Breast epithelium (tissue), 4 donors: Measurements from ENCODE around the gene GTF3A. TPM values are rescaled to one million over a fixed set of nuclear protein-coding genes. Genes with fewer than 3 reads are reported as not detected.

ENCODE experiments used
- DNase-seq, 2 donors: peaks; one replicate each; pipeline ENCODE4 v3.0.0-alpha.2; 2019; ENCODE audit warnings: low spot score in 2 of 2
- H3K27ac ChIP-seq, 2 donors: fragments of 200-600 bp; sonication (generic) in 1 of 2; one replicate each; pipeline ENCODE4 v1.5.1; 2016 to 2019; ENCODE audit warnings: mild to moderate bottlenecking in 1 of 2
- H3K27me3 ChIP-seq, 2 donors: fragments of 200-600 bp; sonication (generic) in 1 of 2; one replicate each; pipeline versions ENCODE4 v1.5.1 to v1.6.0; 2017 to 2019; ENCODE audit warnings: control low read depth in 1 of 2, mild to moderate bottlenecking in 1 of 2
- H3K36me3 ChIP-seq: fragments of 200-600 bp; one replicate; pipeline ENCODE4 v1.5.1; 2019
- H3K4me1 ChIP-seq, 2 donors: fragments of 200-600 bp; sonication (generic); one replicate each; pipeline ENCODE4 v1.5.1; 2016 to 2019; ENCODE audit warnings: control low read depth in 1 of 2
- H3K4me3 ChIP-seq, 3 donors: fragments of 200-600 bp; sonication (generic); 1 replicate in 2 of 3; 2 replicates in 1 of 3; pipeline ENCODE4 v1.5.1; 2016 to 2019; ENCODE audit warnings: mild to moderate bottlenecking in 3 of 3, moderate library complexity in 2 of 3
- H3K9me3 ChIP-seq, 2 donors: fragments of 200-600 bp; sonication (generic) in 1 of 2; one replicate each; pipeline ENCODE4 v1.5.1; 2016 to 2019; ENCODE audit warnings: control low read depth in 1 of 2
- POLR2A ChIP-seq: fragments of 450-650 bp; IDR thresholded peaks from one replicate; pipeline ENCODE4 v1.6.1; 2016; ENCODE audit warnings: antibody characterized with exemption, mild to moderate bottlenecking, moderate library complexity
- POLR2AphosphoS5 ChIP-seq, 3 donors: sonication (generic); formaldehyde crosslinking; IDR thresholded peaks; one replicate each; pipeline ENCODE4 v1.6.1; 2017; ENCODE audit warnings: antibody characterized with exemption in 3 of 3
- intact Hi-C: fragments of 100-400 bp; cut with DNase I; formaldehyde crosslinking; loops from one replicate; pipeline ENCODE4 v1.15.1; 2023; ENCODE audit warnings: low total_unique reads
- total RNA-seq, 3 donors: library from RNA; depleted of rRNA; stranded (reverse); fragments of >200 nt; gene quantifications; one replicate each; pipeline ENCODE4 v1.1.0, GENCODE V29; 2016
- TF ChIP-seq, protein P1 (sequence below), 3 donors: fragments of 450-650 bp; IDR thresholded peaks; one replicate each; pipeline ENCODE4 v1.5.1; 2016 to 2017; ENCODE audit warnings: antibody characterized with exemption in 3 of 3, mild to moderate bottlenecking in 3 of 3, moderate library complexity in 3 of 3

The GTF3A gene
- total RNA-seq, 3 donors from 2014 or later = 124 to 186 (median 175) TPM

GRCh38 chr13:27466513-27466912, 42.1 kb downstream of the GTF3A start:
- no peak for DNase-seq
- H3K27me3 ChIP-seq = no peaks in the 10 kb centered on the region
- intact Hi-C loops = no loop called here
- no peaks in the 10 kb centered on the region for H3K36me3 ChIP-seq
- no peak overlapping the region for H3K4me3 ChIP-seq
- TF ChIP-seq, protein P1, sequence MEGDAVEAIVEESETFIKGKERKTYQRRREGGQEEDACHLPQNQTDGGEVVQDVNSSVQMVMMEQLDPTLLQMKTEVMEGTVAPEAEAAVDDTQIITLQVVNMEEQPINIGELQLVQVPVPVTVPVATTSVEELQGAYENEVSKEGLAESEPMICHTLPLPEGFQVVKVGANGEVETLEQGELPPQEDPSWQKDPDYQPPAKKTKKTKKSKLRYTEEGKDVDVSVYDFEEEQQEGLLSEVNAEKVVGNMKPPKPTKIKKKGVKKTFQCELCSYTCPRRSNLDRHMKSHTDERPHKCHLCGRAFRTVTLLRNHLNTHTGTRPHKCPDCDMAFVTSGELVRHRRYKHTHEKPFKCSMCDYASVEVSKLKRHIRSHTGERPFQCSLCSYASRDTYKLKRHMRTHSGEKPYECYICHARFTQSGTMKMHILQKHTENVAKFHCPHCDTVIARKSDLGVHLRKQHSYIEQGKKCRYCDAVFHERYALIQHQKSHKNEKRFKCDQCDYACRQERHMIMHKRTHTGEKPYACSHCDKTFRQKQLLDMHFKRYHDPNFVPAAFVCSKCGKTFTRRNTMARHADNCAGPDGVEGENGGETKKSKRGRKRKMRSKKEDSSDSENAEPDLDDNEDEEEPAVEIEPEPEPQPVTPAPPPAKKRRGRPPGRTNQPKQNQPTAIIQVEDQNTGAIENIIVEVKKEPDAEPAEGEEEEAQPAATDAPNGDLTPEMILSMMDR (IDR thresholded peaks at IDR 0.05) = no peak
- TF ChIP-seq POLR2A (no peak), POLR2AphosphoS5 (IDR thresholded peaks at IDR 0.05) (no peak)
- no peaks in the 10 kb centered on the region for H3K9me3 ChIP-seq
- H3K27ac ChIP-seq = no peak overlapping the region
- peaks cover 0 to 3% of the 10 kb centered on the region in 2 donors for H3K4me1 ChIP-seq

DNA sequence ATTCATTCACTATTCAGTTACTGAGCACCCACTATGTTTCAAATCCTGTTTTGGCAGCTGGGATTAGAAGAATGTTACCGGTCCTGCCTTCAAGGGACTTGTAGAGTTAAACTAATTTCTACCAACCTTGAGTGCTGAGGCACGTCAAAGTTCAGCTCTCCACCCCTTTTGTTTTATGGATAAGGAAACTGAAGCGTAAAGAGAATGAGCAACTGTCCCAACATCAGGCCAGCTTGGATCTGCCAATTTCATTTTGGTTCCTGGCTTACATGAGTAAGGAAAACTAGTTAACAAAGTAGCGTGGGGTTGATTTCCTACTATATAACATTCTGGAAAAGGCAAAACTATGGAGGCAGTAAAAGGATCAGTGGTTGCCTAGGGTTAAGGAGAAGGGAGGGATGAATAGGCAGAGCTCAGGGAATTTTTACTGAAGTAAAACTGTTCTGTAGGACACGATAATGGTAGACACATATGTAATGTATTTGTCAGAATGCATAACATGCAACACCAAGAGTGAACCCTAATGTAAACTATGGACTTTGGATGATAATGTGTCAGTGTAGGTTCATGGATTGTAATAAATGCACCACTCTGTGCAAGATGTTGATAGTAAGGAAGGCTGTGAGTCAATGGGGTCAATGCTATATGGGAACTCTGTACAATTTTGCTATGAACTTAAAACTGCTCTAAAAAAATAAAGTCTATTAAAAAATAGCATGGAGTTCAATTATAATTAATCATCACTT, 45.8 kb downstream of the GTF3A start:
- intact Hi-C loops = no loop called here
- Histone ChIP-seq H3K9me3 (no peaks in the 10 kb centered on the region), H3K27me3 (no peaks in the 10 kb centered on the region), H3K36me3 (no peaks in the 10 kb centered on the region), H3K4me3 (no peak overlapping the region), H3K27ac (no peak overlapping the region), H3K4me1 (peaks cover 0 to 3% of the 10 kb centered on the region in 2 donors)
- DNase-seq = no peak
- no peak for TF ChIP-seq POLR2AphosphoS5 (IDR thresholded peaks at IDR 0.05)
- TF ChIP-seq, protein P1 (IDR thresholded peaks at IDR 0.05) = no peak
- TF ChIP-seq POLR2A = no peak

GRCh38 chr13:27472441-27472840, 48.0 kb downstream of the GTF3A start:
- H3K4me3 ChIP-seq = no peak overlapping the region
- no peak for DNase-seq
- intact Hi-C loops = no loop called here
- H3K4me1 ChIP-seq = no peaks in the 10 kb centered on the region
- no peak overlapping the region for H3K27ac ChIP-seq
- H3K27me3 ChIP-seq = no peaks in the 10 kb centered on the region
- H3K36me3 ChIP-seq = no peaks in the 10 kb centered on the region
- TF ChIP-seq POLR2AphosphoS5 (IDR thresholded peaks at IDR 0.05) (no peak), POLR2A (no peak)
- TF ChIP-seq, protein P1 (IDR thresholded peaks at IDR 0.05) = no peak
- no peaks in the 10 kb centered on the region for H3K9me3 ChIP-seq

DNA sequence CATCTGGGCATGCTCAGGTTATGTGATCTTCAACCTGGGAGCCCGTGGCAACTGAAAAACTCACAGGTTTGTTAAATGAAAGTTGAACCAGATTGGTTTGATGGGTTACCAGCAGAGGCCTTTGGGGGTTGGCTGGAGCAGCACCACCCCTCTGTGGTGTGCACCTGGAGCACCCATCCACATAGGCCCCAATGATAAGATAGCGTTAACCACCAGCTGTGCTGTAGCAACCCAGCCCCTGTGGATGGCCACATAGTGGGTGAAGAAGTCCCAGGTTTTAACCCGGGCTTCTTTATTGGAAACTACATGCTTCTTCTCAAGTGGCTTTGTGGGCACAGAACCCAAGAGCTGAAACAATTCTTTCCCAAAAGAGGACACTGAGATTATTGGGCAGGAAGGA, 48.5 kb downstream of the GTF3A start:
- Histone ChIP-seq H3K27me3 (no peaks in the 10 kb centered on the region), H3K36me3 (no peaks in the 10 kb centered on the region), H3K4me1 (no peaks in the 10 kb centered on the region), H3K9me3 (no peaks in the 10 kb centered on the region), H3K27ac (no peak overlapping the region), H3K4me3 (no peak overlapping the region)
- intact Hi-C loops = no loop called here
- TF ChIP-seq POLR2AphosphoS5 (IDR thresholded peaks at IDR 0.05) = no peak
- TF ChIP-seq POLR2A = no peak
- TF ChIP-seq, protein P1 (IDR thresholded peaks at IDR 0.05) = no peak
- no peak for DNase-seq

- H3K36me3 ChIP-seq = no peaks in the 10 kb centered on the region
- TF ChIP-seq POLR2AphosphoS5 (IDR thresholded peaks at IDR 0.05) (no peak), POLR2A (no peak)
- TF ChIP-seq, protein P1 (IDR thresholded peaks at IDR 0.05) = no peak
- no peak overlapping the region for H3K4me3 ChIP-seq
- no peak overlapping the region for H3K27ac ChIP-seq
- H3K27me3 ChIP-seq = no peaks in the 10 kb centered on the region
- DNase-seq = no peak
- H3K9me3 ChIP-seq = no peaks in the 10 kb centered on the region
- intact Hi-C loops = no loop called here
- H3K4me1 ChIP-seq = no peaks in the 10 kb centered on the region
Observed at GRCh38 chr13:27474751-27475268, 50.4 kb downstream of the GTF3A start.
